ENCODE data around the gene EIF3A.
A peak's percentile ranks its signal among the peaks of the same experiment; 100 is the strongest.

- 0 out of 2 replicates have a peak, but pooled peaks have one; percentile 10 for TF ChIP-seq POLR2AphosphoS5 (IDR thresholded peaks at IDR 0.05; ENCODE audit: low read depth, low read length)
- no peak for TF ChIP-seq REST (IDR thresholded peaks at IDR 0.05; ENCODE audit: insufficient read depth in 1 of 2, low read depth in 2 of 2, low read length in 1 of 2)
- no peak for TF ChIP-seq CTCF (IDR thresholded peaks at IDR 0.05)
- TF ChIP-seq SIN3A (IDR thresholded peaks at IDR 0.05; ENCODE audit: borderline replicate concordance, insufficient read depth, low read depth, low read length), result no peak
- no peak for TF ChIP-seq TCF7L2 (IDR thresholded peaks at IDR 0.05; ENCODE audit: low read depth, low read length)
Observed at GRCh38 chr10:119078422-119079179, 2.0 kb downstream of the EIF3A start.
